Stimulated activated CD8-positive, alpha-beta memory T cell treated with anti-CD3 and anti-CD28 coated beads, Interleukin-4, amount 100 ng/mL, for 4 hours (primary cell): Measurements from ENCODE around the gene PKIB.
"Not testable (repeated sequence)": the region's sequence is repeated elsewhere in the genome, so short reads cannot be mapped to it uniquely, and the experiment has no call there.

ENCODE experiments used
- DNase-seq, 2 donors: peaks; one replicate each; pipeline ENCODE4 v3.0.0-alpha.2; 2020; ENCODE audit warnings: low read depth in 2 of 2, low spot score in 1 of 2

PKIB gene

DNA sequence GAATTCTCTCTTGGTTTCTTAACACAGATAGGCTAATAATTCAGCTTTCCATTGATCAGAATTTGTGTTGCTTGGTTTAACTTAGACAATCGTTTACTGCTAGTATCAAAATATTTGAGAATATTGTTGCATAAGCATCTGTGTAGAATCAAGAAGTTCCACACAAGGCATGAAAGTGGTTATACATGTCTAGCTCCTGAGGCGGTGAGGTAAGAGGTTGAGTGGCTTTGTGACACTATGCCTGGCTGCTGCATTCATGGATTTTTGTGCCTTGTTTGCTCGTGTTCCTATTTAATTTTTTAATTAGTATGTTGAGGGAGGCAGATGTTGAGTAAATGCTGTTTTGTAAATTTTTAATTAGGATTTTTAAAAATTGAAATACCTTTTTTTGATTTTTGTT is 10.2 kb downstream of the PKIB start:
- DNase-seq = no peak

- no peak for DNase-seq
Measured at GRCh38 chr6:122620902-122621301, 10.7 kb downstream of the PKIB start.

DNA sequence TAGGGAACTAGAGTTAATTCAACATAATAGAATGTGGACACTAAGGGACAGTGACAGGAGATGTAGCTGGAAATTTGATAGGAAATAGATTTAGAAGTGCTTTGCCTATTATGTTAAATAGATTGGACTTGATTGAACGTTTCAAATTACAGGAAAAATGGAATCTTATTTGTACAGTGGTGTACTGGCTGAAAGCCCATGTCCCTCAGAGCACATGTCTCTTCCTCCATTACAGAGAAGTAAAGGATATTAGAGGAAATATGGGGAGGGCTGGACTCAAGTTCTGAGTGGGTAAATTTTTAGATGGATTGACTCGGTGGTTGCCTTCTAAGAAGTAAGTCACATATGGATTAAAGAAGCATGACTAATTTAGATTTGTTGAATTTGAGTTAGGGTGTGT is 11.4 kb downstream of the PKIB start:
- no peak for DNase-seq

DNA sequence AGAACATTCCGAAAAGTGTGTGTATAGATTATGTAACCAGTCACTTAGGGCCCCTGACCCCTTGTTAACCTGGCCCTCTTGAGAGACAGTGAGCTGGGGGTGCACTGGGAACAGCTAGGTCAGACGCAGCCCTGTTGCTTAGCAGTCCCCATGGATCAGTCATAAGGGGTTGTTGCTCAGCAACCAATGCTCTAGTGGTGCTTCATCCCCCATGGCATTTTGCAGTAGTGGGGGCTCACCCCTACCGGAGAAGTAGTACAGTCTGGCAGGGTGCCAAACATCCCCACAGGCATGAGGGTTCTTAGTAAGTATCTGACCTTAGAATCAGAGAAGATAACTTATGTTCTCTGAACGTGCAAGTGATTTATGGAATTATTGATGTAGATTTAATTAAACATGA is 12.3 kb downstream of the PKIB start:
- no peak for DNase-seq

DNA sequence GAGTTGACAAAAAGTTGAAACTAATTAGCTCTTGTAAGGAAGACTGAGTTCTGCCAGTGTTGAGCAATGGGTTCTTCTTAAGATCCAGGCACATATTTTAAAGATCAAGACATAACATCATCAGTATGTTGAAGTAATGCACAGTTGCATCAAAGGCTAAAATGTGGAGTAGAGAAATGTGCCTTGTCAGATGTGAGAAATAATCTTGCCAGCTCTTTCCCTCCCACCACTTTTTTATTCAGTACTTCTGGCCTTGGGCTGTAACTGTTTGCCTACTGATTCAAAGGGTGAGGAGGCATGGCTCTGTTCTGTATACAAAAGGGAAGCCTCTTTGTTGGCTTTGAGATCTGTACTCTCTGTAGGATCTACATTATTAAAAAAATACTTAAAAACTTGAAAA is 13.1 kb downstream of the PKIB start:
- DNase-seq = no peak

DNA sequence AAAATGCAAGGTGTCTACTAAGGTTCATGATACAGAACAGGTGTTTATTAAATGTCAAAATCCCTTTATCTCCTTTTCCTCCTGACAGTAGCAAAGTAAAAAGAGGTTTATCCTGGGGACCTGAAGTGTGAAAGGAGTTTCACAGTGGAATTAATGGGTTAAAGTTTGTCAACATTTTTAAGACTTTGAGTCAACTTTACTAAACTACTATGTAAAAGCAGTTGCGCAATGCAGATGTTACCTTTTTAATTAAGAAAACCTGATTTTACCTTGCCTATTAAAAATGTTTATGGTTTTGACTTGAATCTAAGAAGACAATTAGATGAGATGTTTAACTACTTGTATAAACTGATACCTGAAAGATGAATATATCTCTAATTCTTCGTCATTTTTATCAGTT is 14.6 kb downstream of the PKIB start:
- no peak for DNase-seq

DNA sequence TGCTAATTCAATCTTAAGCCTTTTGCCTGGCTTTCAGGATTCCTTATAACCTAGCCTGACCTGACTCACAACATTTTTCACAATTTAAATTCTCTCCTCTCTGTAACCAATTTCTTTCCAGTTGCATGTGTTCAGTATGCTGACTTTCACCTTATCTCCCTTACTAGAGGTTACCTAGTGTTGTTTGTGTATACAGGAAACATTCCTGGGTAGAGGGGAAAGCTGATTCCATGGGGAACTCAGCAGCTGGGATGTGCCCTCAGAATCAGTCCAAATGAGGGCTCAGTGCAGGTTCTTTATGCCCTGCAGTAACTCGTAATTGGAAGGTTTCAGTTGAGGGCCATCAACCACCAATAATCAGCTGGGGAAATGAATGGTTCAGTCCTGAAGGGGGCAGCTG is 18.5 kb downstream of the PKIB start:
- no peak for DNase-seq

GRCh38 chr6:122631571-122632249 is 21.5 kb downstream of the PKIB start:
- no peak for DNase-seq

DNA sequence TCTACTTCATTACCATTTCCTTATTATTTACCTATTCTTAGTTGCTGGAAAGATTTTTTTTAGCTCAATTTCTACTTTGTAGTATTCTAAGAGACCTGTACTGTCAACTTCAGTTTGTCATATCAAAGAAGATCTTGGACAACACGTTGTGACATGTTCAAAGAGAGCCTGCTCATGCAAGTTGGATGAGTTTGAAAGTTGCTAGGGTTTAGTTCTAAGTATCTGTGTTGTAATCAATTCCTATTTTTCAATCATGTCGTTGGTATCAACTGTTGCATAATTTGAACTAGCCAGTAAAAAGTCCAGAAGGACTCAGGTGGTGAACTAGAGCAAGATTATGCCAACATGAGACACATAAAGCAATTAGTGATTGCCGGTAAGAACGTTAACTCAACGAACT is 30.2 kb downstream of the PKIB start:
- DNase-seq = no peak

- DNase-seq = no peak
Measured at GRCh38 chr6:122641819-122642218, 31.6 kb downstream of the PKIB start.

- DNase-seq = not testable (repeated sequence)
Measured at GRCh38 chr6:122642604-122643003, 32.4 kb downstream of the PKIB start.

GRCh38 chr6:122645256-122645655 is 35.1 kb downstream of the PKIB start:
- DNase-seq = no peak

DNA sequence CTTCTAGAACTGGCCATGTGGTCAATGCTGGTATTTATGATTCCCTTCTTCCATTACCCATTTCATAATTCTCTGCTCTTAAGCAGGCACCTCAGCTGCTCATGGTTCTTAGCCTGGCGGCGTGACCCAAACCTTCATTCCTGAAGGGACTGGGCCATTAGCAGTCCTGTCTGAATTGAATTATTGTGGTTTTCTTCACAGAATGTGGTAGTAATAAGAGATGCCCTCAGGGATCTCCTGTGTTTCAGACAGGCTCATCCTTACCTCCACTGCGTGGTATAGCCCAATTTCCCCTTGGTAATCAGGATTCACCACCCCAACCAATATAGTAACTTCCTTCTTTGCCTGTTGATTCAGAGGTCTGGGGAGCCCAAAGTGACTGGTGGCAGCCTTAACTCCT is 37.6 kb downstream of the PKIB start:
- no peak for DNase-seq

GRCh38 chr6:122648726-122649125 is 38.5 kb downstream of the PKIB start:
- no peak for DNase-seq

DNA sequence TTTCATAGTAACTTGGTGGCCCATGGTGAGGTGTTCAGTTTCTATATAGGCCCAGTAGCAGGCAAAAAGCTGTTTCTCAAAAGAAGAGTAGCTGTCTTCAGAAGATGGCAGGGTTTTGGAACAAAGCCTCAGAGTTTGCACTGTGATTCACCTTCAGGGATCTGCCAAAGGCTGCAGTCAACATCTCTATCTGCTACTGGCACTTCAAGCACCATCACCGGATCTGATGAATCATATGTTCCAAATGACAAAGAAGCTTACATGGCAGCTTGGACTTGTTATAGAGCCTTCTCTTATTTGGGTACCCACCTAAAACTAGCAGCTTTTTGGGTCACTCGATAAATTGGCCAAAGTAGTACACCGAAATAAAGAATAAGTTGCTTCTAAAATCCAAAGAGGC is 39.5 kb downstream of the PKIB start:
- no peak for DNase-seq

DNA sequence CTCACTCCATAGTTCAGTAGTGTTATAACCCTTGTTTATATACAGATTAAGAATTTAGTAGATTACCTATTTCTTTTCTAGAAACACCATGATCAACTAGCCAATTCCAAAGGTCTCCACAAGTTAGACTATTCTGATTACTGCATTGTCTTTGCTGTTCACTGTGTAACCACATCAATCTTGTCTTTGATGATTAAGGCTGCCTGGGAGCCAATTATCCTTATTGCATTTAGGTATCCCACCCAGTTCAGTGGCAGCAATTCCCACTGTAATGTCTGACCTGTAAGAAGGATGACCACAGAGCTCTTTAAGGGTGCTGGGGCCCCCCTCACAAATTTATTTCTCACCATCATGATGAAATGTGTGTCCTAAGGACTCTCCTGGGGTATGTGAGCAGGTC is 40.2 kb downstream of the PKIB start:
- DNase-seq = no peak

DNA sequence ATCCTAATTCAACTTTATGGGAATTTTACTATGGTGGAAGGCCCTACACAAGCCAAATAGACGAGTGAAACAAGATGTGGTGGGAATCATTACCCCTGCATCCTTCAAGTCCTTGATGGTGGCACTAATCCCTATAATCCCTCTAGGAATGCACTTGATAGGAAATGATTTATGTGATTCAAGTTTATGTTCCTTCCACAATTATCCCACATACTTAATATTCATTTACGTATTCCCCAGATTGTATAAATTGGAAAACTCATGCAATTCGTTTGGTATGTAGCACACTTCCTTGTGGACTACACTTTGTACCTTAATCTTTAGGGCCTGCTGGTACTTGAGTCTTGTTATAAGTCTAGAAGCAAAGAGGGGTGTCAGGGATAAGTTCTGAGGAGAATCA is 40.8 kb downstream of the PKIB start:
- no peak for DNase-seq

- DNase-seq = no peak
Measured at GRCh38 chr6:122651604-122652003, 41.4 kb downstream of the PKIB start.

DNA sequence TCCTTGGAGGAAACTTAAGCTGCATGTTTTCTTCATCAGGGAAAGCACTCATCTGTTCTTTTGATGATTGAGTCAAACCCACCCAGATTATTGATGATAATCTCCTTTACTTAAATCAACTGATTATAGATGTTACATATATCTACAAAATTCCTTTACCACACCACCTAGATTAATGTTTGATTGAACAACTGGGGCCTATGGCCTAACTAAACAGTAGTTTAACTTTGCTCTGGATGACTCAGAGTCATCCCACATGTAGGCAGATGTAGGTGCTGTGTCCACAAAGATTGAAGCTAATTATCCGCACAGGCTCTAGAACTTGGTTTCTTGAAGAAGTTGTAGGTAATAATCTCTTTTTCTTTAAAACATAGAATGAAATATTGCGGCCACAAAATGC is 42.2 kb downstream of the PKIB start:
- DNase-seq = no peak

GRCh38 chr6:122653094-122653493 is 42.9 kb downstream of the PKIB start:
- no peak for DNase-seq

DNA sequence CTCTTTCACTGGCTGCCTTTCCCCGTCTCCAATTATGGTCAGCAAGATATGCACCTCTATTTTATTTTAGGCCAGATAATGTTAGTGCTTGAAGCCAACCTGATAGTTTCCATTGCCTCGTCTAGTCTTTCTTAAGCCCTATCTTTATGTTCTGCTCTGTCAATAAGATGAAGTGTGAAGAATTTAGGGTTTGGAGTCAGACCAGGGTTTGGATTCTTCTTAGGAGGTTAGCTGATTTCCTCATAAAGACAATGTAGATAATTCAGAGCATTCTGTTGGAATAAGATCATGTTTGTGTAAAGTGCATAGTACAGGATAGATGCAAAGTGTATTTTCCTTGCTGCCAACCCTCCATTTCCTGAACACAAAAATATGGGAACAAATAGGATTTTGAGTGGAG is 43.8 kb downstream of the PKIB start:
- DNase-seq = no peak

DNA sequence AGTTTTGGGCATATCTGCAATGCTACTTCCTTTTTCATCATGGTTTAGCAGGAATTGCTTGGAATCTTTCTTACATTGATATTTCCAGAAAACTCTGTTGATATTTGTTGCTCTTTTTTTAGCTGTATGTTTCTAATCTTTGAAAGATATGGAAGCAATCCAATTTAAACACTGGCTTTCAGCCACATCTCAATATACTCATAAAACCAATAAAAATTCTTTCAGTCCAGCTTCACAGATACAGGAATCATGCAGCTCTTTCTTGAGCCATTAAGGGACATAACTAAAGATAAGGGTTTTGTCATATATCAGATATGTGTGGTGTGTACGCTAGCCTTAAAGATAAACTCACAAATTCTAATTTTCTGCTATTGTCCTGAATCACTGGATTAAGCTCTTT is 47.4 kb downstream of the PKIB start:
- no peak for DNase-seq

- DNase-seq = no peak
Measured at GRCh38 chr6:122660296-122660695, 50.1 kb downstream of the PKIB start.

- DNase-seq = no peak
Measured at GRCh38 chr6:122663981-122664380, 53.8 kb downstream of the PKIB start.
